LNCaP clone FGC (cell line): Measurements from ENCODE around the gene FHIT.

ENCODE experiments used
- DNase-seq: peaks from one replicate; pipeline ENCODE4 v3.0.0-alpha.2; 2011; ENCODE audit warnings: low read depth
- H3K4me3 ChIP-seq: 2 replicates; pipeline ENCODE4 v1.5.1; 2011; ENCODE audit warnings: mild to moderate bottlenecking, low read depth, low read length, control low read depth
- TF ChIP-seq, protein P1 (sequence below): IDR thresholded peaks from 2 replicates; pipeline ENCODE4 v1.5.1; 2012; ENCODE audit warnings: mild to moderate bottlenecking; ENCODE audit not compliant: control insufficient read depth, insufficient read depth; ENCODE audit errors: extremely low read depth

The FHIT gene

GRCh38 chr3:60146121-60146520 is 1105.1 kb downstream of the FHIT start:
- TF ChIP-seq, protein P1, sequence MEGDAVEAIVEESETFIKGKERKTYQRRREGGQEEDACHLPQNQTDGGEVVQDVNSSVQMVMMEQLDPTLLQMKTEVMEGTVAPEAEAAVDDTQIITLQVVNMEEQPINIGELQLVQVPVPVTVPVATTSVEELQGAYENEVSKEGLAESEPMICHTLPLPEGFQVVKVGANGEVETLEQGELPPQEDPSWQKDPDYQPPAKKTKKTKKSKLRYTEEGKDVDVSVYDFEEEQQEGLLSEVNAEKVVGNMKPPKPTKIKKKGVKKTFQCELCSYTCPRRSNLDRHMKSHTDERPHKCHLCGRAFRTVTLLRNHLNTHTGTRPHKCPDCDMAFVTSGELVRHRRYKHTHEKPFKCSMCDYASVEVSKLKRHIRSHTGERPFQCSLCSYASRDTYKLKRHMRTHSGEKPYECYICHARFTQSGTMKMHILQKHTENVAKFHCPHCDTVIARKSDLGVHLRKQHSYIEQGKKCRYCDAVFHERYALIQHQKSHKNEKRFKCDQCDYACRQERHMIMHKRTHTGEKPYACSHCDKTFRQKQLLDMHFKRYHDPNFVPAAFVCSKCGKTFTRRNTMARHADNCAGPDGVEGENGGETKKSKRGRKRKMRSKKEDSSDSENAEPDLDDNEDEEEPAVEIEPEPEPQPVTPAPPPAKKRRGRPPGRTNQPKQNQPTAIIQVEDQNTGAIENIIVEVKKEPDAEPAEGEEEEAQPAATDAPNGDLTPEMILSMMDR, result no peak
- DNase-seq, result no peak
- H3K4me3 ChIP-seq, result no peak overlapping the region

DNA sequence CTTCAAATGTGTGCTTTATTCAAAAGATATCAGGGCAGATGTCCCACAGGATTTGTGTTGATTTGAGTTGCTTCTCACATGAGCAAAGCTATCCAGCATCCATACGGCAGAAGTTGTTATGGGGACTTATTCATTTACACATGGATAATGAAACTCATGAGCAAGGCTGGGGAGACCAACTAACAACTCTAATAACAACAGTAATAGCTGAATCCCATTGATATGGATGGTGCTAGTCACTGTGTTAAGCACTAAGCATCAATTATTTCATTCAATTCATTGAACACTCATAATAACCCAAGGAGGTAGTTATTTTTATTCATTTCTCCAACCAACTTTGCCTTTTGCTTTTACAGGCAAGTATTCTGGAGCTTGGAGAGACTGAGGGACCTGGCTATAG is 1107.2 kb downstream of the FHIT start:
- H3K4me3 ChIP-seq, result no peak overlapping the region
- DNase-seq, result no peak
- TF ChIP-seq, protein P1, result no peak

- H3K4me3 ChIP-seq, result no peak overlapping the region
- TF ChIP-seq, protein P1, result no peak
- DNase-seq, result no peak
Measured at GRCh38 chr3:60142009-60142408, 1109.2 kb downstream of the FHIT start.

- DNase-seq, result no peak
- TF ChIP-seq, protein P1, result no peak
- no peak overlapping the region for H3K4me3 ChIP-seq
Measured at GRCh38 chr3:60140160-60140559, 1111.1 kb downstream of the FHIT start.

- H3K4me3 ChIP-seq, result no peak overlapping the region
- no peak for DNase-seq
- TF ChIP-seq, protein P1, result no peak
Measured at GRCh38 chr3:60136601-60137000, 1114.7 kb downstream of the FHIT start.

DNA sequence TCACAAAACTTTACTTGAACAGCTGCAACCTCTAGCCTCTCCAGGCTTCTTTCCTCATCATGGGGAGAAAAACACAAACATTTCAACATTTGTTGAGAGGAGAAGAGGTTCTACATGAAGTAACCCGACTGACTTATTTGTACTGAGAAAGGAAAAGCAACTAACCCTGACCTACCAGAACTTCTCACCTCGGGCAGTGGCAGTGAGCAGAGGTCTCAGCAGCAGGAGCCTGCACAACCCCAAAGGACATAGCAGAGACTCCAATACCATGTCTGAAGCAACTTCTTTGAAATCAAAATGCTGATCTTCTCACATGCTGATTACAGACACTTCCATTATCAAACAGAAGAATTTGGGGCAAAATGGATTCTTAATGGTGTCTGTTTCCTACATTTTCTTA is 1115.8 kb downstream of the FHIT start:
- no peak overlapping the region for H3K4me3 ChIP-seq
- DNase-seq, result no peak
- TF ChIP-seq, protein P1, result no peak
